ENCODE results near the gene GNS. TPM values are rescaled to one million over a fixed set of nuclear protein-coding genes. Genes with fewer than 3 reads are reported as not detected.

Gene GNS
- total RNA-seq, 1 donor from 2014 or later: 47.0 TPM

DNA sequence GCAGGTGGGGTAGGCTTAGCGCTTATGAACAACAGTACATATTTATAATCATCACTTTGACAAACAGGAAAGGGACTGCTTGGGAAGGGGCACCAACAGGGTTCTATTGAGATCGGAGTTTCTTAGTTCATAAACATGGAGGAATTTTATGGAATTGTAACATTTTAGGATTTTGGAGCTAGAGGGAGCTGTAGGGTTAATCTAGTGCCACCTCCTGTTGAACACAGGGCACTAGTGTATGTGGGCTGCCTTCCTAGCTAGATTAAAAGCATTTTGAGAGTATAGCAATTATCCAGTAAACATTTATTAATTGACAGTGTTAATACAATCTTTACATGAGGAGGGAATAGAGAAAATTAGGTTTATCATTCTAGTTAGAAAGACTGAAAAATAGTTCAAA lies 42.2 kb upstream of the GNS start:
- TF ChIP-seq, protein P1, sequence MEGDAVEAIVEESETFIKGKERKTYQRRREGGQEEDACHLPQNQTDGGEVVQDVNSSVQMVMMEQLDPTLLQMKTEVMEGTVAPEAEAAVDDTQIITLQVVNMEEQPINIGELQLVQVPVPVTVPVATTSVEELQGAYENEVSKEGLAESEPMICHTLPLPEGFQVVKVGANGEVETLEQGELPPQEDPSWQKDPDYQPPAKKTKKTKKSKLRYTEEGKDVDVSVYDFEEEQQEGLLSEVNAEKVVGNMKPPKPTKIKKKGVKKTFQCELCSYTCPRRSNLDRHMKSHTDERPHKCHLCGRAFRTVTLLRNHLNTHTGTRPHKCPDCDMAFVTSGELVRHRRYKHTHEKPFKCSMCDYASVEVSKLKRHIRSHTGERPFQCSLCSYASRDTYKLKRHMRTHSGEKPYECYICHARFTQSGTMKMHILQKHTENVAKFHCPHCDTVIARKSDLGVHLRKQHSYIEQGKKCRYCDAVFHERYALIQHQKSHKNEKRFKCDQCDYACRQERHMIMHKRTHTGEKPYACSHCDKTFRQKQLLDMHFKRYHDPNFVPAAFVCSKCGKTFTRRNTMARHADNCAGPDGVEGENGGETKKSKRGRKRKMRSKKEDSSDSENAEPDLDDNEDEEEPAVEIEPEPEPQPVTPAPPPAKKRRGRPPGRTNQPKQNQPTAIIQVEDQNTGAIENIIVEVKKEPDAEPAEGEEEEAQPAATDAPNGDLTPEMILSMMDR (conservative IDR thresholded peaks at IDR 0.05): no peak
- Mint-ChIP-seq H3K27me3 (ENCODE audit: low read depth) (peaks cover 41% of the 10 kb centered on the region), H3K9me3 (no peaks in the 10 kb centered on the region), H3K4me1 (no peaks in the 10 kb centered on the region), H3K4me3 (no peak overlapping the region), H3K27ac (ENCODE audit: unreplicated experiment) (no peak overlapping the region), H3K36me3 (ENCODE audit: low read depth) (no peaks in the 10 kb centered on the region)
- no peak for DNase-seq (ENCODE audit: low read depth, low spot score)

DNA sequence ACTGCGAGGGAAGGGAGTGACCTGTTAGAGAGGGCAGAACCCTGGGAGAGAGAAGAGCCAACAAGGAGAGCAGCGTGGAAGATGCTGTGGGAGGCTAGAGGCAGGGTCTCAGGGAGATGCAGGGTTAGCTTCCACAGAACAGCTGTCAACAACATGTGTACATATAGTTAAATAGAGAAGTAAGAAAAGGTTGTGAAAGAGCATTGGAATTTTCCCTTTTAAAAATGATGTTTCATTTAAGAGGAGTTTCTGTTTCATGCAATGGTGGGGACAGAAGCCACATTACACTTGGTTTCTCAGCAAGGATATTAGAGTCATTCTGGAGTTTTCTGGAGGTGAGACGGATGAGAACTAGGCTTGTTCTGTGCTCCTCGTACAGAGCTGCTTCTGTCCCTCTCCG lies 41.4 kb upstream of the GNS start:
- H3K4me1 Mint-ChIP-seq: no peaks in the 10 kb centered on the region
- H3K9me3 Mint-ChIP-seq: no peaks in the 10 kb centered on the region
- TF ChIP-seq, protein P1 (conservative IDR thresholded peaks at IDR 0.05): no peak
- no peaks in the 10 kb centered on the region for H3K36me3 Mint-ChIP-seq (ENCODE audit: low read depth)
- no peak overlapping the region for H3K4me3 Mint-ChIP-seq
- no peak overlapping the region for H3K27ac Mint-ChIP-seq (ENCODE audit: unreplicated experiment)
- H3K27me3 Mint-ChIP-seq (ENCODE audit: low read depth): peaks cover 41% of the 10 kb centered on the region
- no peak for DNase-seq (ENCODE audit: low read depth, low spot score)

GRCh38 chr12:64798165-64798564 lies 39.0 kb upstream of the GNS start:
- H3K27me3 Mint-ChIP-seq (ENCODE audit: low read depth): peaks cover 32% of the 10 kb centered on the region

GRCh38 chr12:64797156-64797555 lies 38.0 kb upstream of the GNS start:
- H3K9me3 Mint-ChIP-seq: no peaks in the 10 kb centered on the region
- peaks cover 31% of the 10 kb centered on the region for H3K27me3 Mint-ChIP-seq (ENCODE audit: low read depth)
- H3K36me3 Mint-ChIP-seq (ENCODE audit: low read depth): no peaks in the 10 kb centered on the region
- no peak overlapping the region for H3K27ac Mint-ChIP-seq (ENCODE audit: unreplicated experiment)
- DNase-seq (ENCODE audit: low read depth, low spot score): no peak
- H3K4me3 Mint-ChIP-seq: no peak overlapping the region
- TF ChIP-seq, protein P1 (conservative IDR thresholded peaks at IDR 0.05): no peak
- H3K4me1 Mint-ChIP-seq: peaks cover 4% of the 10 kb centered on the region

More at GRCh38 chr12:64798165-64798564, 39.0 kb upstream of the GNS start:
- Mint-ChIP-seq H3K9me3 (no peaks in the 10 kb centered on the region), H3K4me3 (no peak overlapping the region), H3K36me3 (ENCODE audit: low read depth) (no peaks in the 10 kb centered on the region), H3K4me1 (peaks cover 4% of the 10 kb centered on the region), H3K27ac (ENCODE audit: unreplicated experiment) (no peak overlapping the region)
- TF ChIP-seq, protein P1 (conservative IDR thresholded peaks at IDR 0.05): no peak
- DNase-seq (ENCODE audit: low read depth, low spot score): no peak

DNA sequence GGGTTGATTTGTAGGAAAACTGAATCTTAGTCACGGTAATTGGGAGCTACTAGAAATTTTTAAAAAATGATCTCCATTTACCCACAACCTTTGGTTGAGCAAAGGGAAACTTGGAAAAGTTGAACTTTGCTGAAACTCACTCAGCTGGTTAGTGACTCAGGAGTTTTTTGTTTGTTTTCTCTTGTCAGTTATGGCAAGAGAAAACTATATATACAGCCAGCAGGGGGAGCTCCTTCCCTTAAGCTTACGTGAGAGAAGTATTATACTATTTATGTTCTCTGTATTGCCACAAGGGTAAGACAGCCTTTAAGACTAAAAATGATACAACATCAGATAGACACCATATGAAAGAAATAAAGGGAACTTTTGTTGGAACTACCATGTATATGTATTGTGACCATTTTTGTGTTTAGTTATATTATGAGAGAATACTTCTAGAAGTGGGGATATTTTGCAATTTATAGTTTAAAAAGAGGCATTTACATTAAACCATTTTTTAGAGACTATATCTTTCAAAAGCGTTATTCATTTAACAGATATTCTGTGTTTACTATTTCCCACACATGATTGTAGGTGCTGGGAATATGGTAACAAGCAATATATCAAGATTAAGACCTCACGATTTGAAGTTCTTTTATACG lies 37.1 kb upstream of the GNS start:
- H3K4me3 Mint-ChIP-seq: no peak overlapping the region
- H3K36me3 Mint-ChIP-seq (ENCODE audit: low read depth): no peaks in the 10 kb centered on the region
- H3K9me3 Mint-ChIP-seq: no peaks in the 10 kb centered on the region
- TF ChIP-seq, protein P1 (conservative IDR thresholded peaks at IDR 0.05): peak; percentile 96
- H3K4me1 Mint-ChIP-seq: peaks cover 4% of the 10 kb centered on the region
- H3K27ac Mint-ChIP-seq (ENCODE audit: unreplicated experiment): no peak overlapping the region
- peak; percentile 68 for DNase-seq (ENCODE audit: low read depth, low spot score)
- H3K27me3 Mint-ChIP-seq (ENCODE audit: low read depth): peaks cover 26% of the 10 kb centered on the region
